ACC112 (cell line): Measurements from ENCODE around the gene FUOM.

Experiments used
- H2AFZ ChIP-seq: fragments of 200-600 bp; sonication (generic); one replicate; pipeline ENCODE4 v1.6.0; 2017; ENCODE audit warnings: antibody characterized with exemption, low read length; ENCODE audit not compliant: unreplicated experiment
- H3K27ac ChIP-seq: fragments of 200-600 bp; sonication (generic); 2 replicates; pipeline ENCODE4 v1.5.1; 2014; ENCODE audit warnings: low read depth, mild to moderate bottlenecking, antibody characterized with exemption, low read length, moderate library complexity
- H3K27me3 ChIP-seq: fragments of 200-600 bp; sonication (generic); 2 replicates; pipeline ENCODE4 v1.6.1; 2014; ENCODE audit warnings: mild to moderate bottlenecking, antibody characterized with exemption, low read length, moderate library complexity, mixed read lengths; ENCODE audit not compliant: insufficient read depth
- H3K36me3 ChIP-seq: fragments of 200-600 bp; sonication (generic); 2 replicates; pipeline ENCODE4 v1.6.1; 2016; ENCODE audit warnings: mild to moderate bottlenecking, antibody characterized with exemption, low read length, moderate library complexity, mixed read lengths; ENCODE audit not compliant: insufficient read depth
- H3K4me1 ChIP-seq: fragments of 200-600 bp; sonication (generic); one replicate; pipeline ENCODE4 v1.6.1; 2016; ENCODE audit warnings: low read length, mixed read lengths; ENCODE audit not compliant: insufficient read depth, unreplicated experiment, control insufficient read depth
- H3K4me3 ChIP-seq: fragments of 200-600 bp; sonication (generic); 2 replicates; pipeline ENCODE4 v1.5.1; 2014; ENCODE audit warnings: mild to moderate bottlenecking, low read depth, low read length
- H3K79me2 ChIP-seq: fragments of 200-600 bp; sonication (generic); one replicate; pipeline ENCODE4 v1.6.0; 2016; ENCODE audit warnings: low read length; ENCODE audit not compliant: control insufficient read depth, unreplicated experiment, insufficient read depth

The FUOM gene, protein sequence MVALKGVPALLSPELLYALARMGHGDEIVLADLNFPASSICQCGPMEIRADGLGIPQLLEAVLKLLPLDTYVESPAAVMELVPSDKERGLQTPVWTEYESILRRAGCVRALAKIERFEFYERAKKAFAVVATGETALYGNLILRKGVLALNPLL

GRCh38 chr10:133357285-133358161 is at the start of gene FUOM:
FUOM (minus strand) TSS chr10:133358019; CDS start chr10:133358007, 12 bp downstream.
- Histone ChIP-seq H3K79me2 (peaks cover 7% of the 10 kb centered on the region), H3K27me3 (no peaks in the 10 kb centered on the region), H3K4me3 (peak within 1 kb of the TSS; percentile 85), H2AFZ (peak within 1 kb of the TSS; percentile 88), H3K27ac (no peak within 1 kb of the TSS), H3K36me3 (no peaks in the 10 kb centered on the region; the same call in 1 of the 2 replicates), H3K4me1 (peaks cover 7% of the 10 kb centered on the region)

GRCh38 chr10:133405844-133406527 is 48.2 kb upstream of the FUOM start:
- H3K36me3 ChIP-seq: peaks cover 46% of the 10 kb centered on the region
- no peaks in the 10 kb centered on the region for H3K27me3 ChIP-seq
- H3K4me1 ChIP-seq: peaks cover 14% of the 10 kb centered on the region
- H3K79me2 ChIP-seq: peaks cover 38% of the 10 kb centered on the region
- peak overlapping the region; percentile 13; the same call in 1 of the 2 replicates for H3K27ac ChIP-seq
- no peak overlapping the region for H3K4me3 ChIP-seq
- H2AFZ ChIP-seq: no peak overlapping the region

GRCh38 chr10:133405272-133405671 is 47.5 kb upstream of the FUOM start:
- Histone ChIP-seq H3K4me3 (no peak overlapping the region), H3K79me2 (peaks cover 36% of the 10 kb centered on the region), H2AFZ (no peak overlapping the region), H3K4me1 (peaks cover 14% of the 10 kb centered on the region), H3K36me3 (peaks cover 43% of the 10 kb centered on the region), H3K27ac (peak overlapping the region; percentile 13; the same call in 1 of the 2 replicates), H3K27me3 (no peaks in the 10 kb centered on the region)

- Histone ChIP-seq H2AFZ (no peak overlapping the region), H3K27me3 (no peaks in the 10 kb centered on the region), H3K79me2 (peaks cover 33% of the 10 kb centered on the region), H3K27ac (no peak overlapping the region), H3K36me3 (peaks cover 32% of the 10 kb centered on the region), H3K4me1 (peaks cover 14% of the 10 kb centered on the region), H3K4me3 (no peak overlapping the region)
These were observed 46.0 kb upstream of the FUOM start for GRCh38 chr10:133403784-133404183.

DNA sequence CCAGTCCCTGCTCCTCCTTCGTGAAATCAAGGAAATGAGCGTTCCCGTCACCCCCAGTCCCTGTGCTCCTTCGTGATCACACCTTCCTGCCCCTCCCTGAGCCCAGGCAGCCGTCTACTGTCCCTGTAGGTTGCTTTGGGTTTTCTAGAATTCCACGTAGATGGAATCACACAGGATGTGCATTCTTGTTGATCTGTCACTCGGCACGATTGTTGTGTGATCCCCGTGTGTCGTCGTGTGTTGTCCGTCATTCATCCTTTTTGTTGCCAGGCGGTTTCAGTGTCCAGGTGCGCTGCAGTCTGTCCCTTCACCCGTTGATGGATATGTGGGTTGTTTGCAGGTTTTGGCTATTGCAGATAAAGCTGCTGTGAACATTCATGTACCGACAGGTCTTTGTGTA is 45.5 kb upstream of the FUOM start:
- Histone ChIP-seq H2AFZ (no peak overlapping the region), H3K36me3 (peaks cover 28% of the 10 kb centered on the region), H3K4me3 (no peak overlapping the region), H3K27me3 (no peaks in the 10 kb centered on the region), H3K79me2 (peaks cover 33% of the 10 kb centered on the region), H3K27ac (no peak overlapping the region), H3K4me1 (peaks cover 14% of the 10 kb centered on the region)

DNA sequence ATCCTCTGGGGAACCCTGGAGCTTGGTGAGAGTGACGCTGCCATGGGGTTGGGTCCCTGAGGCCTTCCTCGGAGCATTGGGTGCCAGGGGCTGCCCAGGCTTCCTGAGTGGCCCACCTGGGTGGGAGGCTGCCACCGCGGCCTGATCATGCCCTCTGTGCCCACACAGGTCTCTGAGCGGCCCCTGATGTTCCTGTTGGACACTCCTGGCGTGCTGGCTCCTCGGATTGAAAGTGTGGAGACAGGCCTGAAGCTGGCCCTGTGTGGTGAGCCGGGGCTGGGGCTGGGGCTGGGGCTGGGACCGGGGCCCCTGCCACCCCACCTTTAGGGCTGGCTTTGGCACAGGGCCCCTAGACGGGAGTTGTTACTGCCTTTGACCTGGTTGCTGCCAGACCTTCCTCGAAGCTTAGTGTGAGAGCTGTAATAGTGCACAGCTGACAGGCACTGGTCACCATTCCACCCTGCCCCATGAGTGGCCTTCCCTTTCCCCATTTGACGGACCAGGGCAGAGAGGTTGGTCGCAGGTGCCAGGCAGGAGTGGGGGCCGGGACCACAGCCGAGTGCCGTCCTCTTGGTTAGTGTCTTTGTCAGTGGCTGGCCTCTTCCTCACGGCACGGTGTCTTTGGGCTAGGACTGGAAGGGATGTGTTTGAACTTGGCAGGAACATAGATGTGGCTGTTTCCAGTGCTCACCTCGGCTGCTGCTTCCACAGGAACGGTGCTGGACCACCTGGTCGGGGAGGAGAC is 44.3 kb upstream of the FUOM start:
- H3K79me2 ChIP-seq: peaks cover 25% of the 10 kb centered on the region
- H3K4me1 ChIP-seq: peaks cover 14% of the 10 kb centered on the region
- H3K4me3 ChIP-seq: no peak overlapping the region
- no peak overlapping the region for H2AFZ ChIP-seq
- H3K36me3 ChIP-seq: peaks cover 20% of the 10 kb centered on the region; the same call in 1 of the 2 replicates
- no peaks in the 10 kb centered on the region for H3K27me3 ChIP-seq
- no peak overlapping the region for H3K27ac ChIP-seq

DNA sequence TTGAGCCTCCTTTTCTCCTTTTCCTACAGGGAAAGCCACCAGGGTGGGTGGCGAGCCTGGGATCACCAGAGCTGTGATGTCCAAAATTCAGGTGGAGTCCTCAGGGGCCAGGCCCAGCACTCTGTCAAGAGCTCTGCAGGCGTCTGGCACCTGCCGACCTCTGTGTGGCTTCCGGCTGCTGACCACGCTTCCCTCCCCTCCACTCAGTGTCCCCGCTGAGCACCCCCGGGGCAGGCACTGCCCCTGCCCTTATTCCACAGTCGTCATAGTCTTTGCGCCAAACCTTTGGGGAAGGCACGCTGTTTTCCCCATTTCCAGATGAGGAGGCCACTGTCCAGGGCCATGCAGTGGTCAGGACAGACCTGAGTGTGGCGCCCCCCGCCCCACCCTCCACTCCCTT is 43.7 kb upstream of the FUOM start:
- H3K79me2 ChIP-seq: peaks cover 21% of the 10 kb centered on the region
- H3K4me1 ChIP-seq: peaks cover 14% of the 10 kb centered on the region
- H3K27ac ChIP-seq: no peak overlapping the region
- no peak overlapping the region for H2AFZ ChIP-seq
- no peaks in the 10 kb centered on the region for H3K27me3 ChIP-seq
- H3K36me3 ChIP-seq: peaks cover 20% of the 10 kb centered on the region; the same call in 1 of the 2 replicates
- H3K4me3 ChIP-seq: no peak overlapping the region

DNA sequence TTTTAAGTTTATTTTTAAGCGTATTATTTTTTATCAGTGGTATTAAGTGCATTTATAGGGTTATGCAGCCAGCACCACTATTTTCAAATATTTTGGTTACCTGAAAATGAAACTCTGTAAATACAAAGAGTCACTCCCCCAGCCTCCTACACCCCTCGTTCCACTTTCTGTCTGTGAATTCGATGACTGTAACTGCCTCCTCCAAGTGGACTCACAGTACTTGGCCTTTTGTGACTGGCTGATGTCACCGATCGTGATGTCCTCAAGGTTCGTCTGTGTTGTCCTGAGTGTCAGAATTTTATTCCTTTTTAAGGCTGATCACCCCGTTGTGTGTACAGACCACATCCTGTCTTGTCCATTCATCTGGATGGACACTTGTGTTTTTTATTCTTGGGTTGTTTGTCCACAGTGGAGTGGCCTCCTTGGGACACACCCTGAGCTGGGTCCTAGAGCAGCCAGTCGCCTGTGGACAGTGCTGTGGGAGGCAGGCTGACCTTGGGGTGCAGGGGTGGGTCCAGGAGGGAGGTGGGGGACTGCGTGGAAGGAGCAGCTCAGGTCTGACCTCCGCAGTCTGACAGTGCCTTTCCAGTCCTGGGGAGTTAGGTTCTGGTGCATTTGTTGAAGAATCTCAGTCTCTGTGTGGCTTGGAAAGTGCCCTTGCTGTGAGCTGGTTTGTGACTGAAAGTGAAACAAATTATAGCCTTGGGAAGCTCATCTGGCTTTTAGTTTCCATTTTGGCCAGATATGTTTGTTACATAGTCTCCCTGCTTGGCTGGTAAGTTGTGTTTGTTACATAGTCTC is 43.0 kb upstream of the FUOM start:
- Histone ChIP-seq H3K4me1 (peaks cover 11% of the 10 kb centered on the region), H3K27me3 (no peaks in the 10 kb centered on the region), H3K36me3 (peaks cover 20% of the 10 kb centered on the region; the same call in 1 of the 2 replicates), H3K4me3 (no peak overlapping the region), H3K79me2 (peaks cover 27% of the 10 kb centered on the region), H3K27ac (no peak overlapping the region), H2AFZ (no peak overlapping the region)

- no peak overlapping the region for H3K27ac ChIP-seq
These were observed 41.3 kb upstream of the FUOM start for GRCh38 chr10:133399123-133399601.

More at GRCh38 chr10:133399123-133399601, 41.3 kb upstream of the FUOM start:
- peaks cover 39% of the 10 kb centered on the region for H3K79me2 ChIP-seq
- peaks cover 15% of the 10 kb centered on the region; the same call in 1 of the 2 replicates for H3K36me3 ChIP-seq
- H3K4me3 ChIP-seq: no peak overlapping the region
- no peaks in the 10 kb centered on the region for H3K27me3 ChIP-seq
- H3K4me1 ChIP-seq: peaks cover 7% of the 10 kb centered on the region
- no peak overlapping the region for H2AFZ ChIP-seq
